Measurements from ENCODE around the gene TMEM106C. TPM values are rescaled to one million over a fixed set of nuclear protein-coding genes. Genes with fewer than 3 reads are reported as not detected.

The TMEM106C gene
- polyA plus RNA-seq, 1 donor (not counting 4 experiments of a cell fraction or from before 2014, with no cell fraction given), result 134 TPM

DNA sequence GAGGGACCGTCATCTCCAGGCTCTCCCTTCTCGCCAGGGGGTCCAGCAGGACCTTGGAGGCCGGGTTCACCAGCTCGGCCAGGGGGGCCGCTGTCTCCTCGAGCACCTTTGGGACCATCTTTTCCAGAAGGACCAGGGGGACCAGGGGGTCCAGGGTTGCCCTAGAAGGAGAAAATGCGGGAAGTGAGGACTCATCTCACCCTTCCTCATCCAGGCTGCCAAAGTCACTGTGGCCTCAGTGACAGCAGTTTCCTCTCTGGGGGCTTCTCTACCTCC, 15.1 kb downstream of the TMEM106C start:
- Histone ChIP-seq H3K79me2 (ENCODE audit: control insufficient read depth, insufficient read depth, low read length) (no peaks in the 10 kb centered on the region), H3K4me3 (ENCODE audit: control insufficient read depth in 2 of 3, extremely low read depth in 1 of 3, insufficient read depth in 2 of 3, low read depth in 1 of 3, low read length in 3 of 3) (no peak overlapping the region), H3K4me2 (ENCODE audit: control insufficient read depth, extremely low read depth, insufficient read depth, low read depth, low read length) (no peak overlapping the region), H3K4me1 (ENCODE audit: control insufficient read depth, extremely low read depth, insufficient read depth, low read length) (peaks cover 6% of the 10 kb centered on the region), H3K9ac (ENCODE audit: control insufficient read depth, extremely low read depth, insufficient read depth, low read length) (no peak overlapping the region), H3K9me1 (ENCODE audit: control insufficient read depth, extremely low read depth, insufficient read depth, low read length) (no peaks in the 10 kb centered on the region), H3K36me3 (ENCODE audit: control insufficient read depth in 2 of 2, extremely low read depth in 1 of 2, insufficient read depth in 2 of 2, low read length in 2 of 2) (no peaks in the 10 kb centered on the region), H4K20me1 (ENCODE audit: control insufficient read depth, extremely low read depth, insufficient read depth, low read length) (peaks cover 3% of the 10 kb centered on the region), H3K27me3 (ENCODE audit: control insufficient read depth, extremely low read depth, insufficient read depth, low read length) (peaks cover 36% of the 10 kb centered on the region), H3K9me3 (ENCODE audit: control insufficient read depth, low read depth, low read length) (no peaks in the 10 kb centered on the region), H2AFZ (ENCODE audit: control insufficient read depth, low read length) (no peak overlapping the region), H3K27ac (ENCODE audit: control insufficient read depth, insufficient read depth, low read length) (no peak overlapping the region)
- FAIRE-seq, result no peak
- TF ChIP-seq CTCF (optimal IDR thresholded peaks at IDR 0.05 in 1 of 3, IDR thresholded peaks at IDR 0.05 in 1 of 3, conservative IDR thresholded peaks at IDR 0.05 in 1 of 3; ENCODE audit: extremely low read depth in 1 of 3, insufficient read depth in 2 of 3, low read length in 3 of 3), result no peak
- no peak for TF ChIP-seq EZH2 (IDR thresholded peaks at IDR 0.05; ENCODE audit: low read length)
- no peak for DNase-seq (ENCODE audit: low read depth, low spot score)
- dilution Hi-C loops (cut with MboI; ENCODE audit: extremely low pct_ligation_motif_present, low sequenced_read_pairs), result no loop called here

- Histone ChIP-seq H3K36me3 (ENCODE audit: control insufficient read depth in 2 of 2, extremely low read depth in 1 of 2, insufficient read depth in 2 of 2, low read length in 2 of 2) (no peaks in the 10 kb centered on the region), H4K20me1 (ENCODE audit: control insufficient read depth, extremely low read depth, insufficient read depth, low read length) (peaks cover 3% of the 10 kb centered on the region), H3K4me3 (ENCODE audit: control insufficient read depth in 2 of 3, extremely low read depth in 1 of 3, insufficient read depth in 2 of 3, low read depth in 1 of 3, low read length in 3 of 3) (no peak overlapping the region), H2AFZ (ENCODE audit: control insufficient read depth, low read length) (no peak overlapping the region), H3K9me1 (ENCODE audit: control insufficient read depth, extremely low read depth, insufficient read depth, low read length) (no peaks in the 10 kb centered on the region), H3K4me1 (ENCODE audit: control insufficient read depth, extremely low read depth, insufficient read depth, low read length) (peaks cover 6% of the 10 kb centered on the region), H3K27ac (ENCODE audit: control insufficient read depth, insufficient read depth, low read length) (no peak overlapping the region), H3K4me2 (ENCODE audit: control insufficient read depth, extremely low read depth, insufficient read depth, low read depth, low read length) (no peak overlapping the region), H3K79me2 (ENCODE audit: control insufficient read depth, insufficient read depth, low read length) (no peaks in the 10 kb centered on the region), H3K9ac (ENCODE audit: control insufficient read depth, extremely low read depth, insufficient read depth, low read length) (no peak overlapping the region), H3K27me3 (ENCODE audit: control insufficient read depth, extremely low read depth, insufficient read depth, low read length) (peaks cover 36% of the 10 kb centered on the region), H3K9me3 (ENCODE audit: control insufficient read depth, low read depth, low read length) (no peaks in the 10 kb centered on the region)
- no peak for FAIRE-seq
- TF ChIP-seq EZH2 (IDR thresholded peaks at IDR 0.05; ENCODE audit: low read length) (no peak), CTCF (optimal IDR thresholded peaks at IDR 0.05 in 1 of 3, IDR thresholded peaks at IDR 0.05 in 1 of 3, conservative IDR thresholded peaks at IDR 0.05 in 1 of 3; ENCODE audit: extremely low read depth in 1 of 3, insufficient read depth in 2 of 3, low read length in 3 of 3) (no peak)
- DNase-seq (ENCODE audit: low read depth, low spot score), result no peak
- dilution Hi-C loops (cut with MboI; ENCODE audit: extremely low pct_ligation_motif_present, low sequenced_read_pairs), result no loop called here
Measured at GRCh38 chr12:47979166-47979565, 15.8 kb downstream of the TMEM106C start.

Data from keratinocyte (primary cell).